HG03066 (cell line): ENCODE results near the gene ZC3H7A.
"Not testable (repeated sequence)": the region's sequence is repeated elsewhere in the genome, so short reads cannot be mapped to it uniquely, and the experiment has no call there.

Experiments
- ATAC-seq: cut with Tn5 transposase; IDR thresholded peaks from one replicate; pipeline ENCODE4 v1.9.1; 2021; ENCODE audit warnings: low read depth; ENCODE audit not compliant: unreplicated experiment

Gene ZC3H7A

GRCh38 chr16:11797166-11797956 lies at the start of gene ZC3H7A:
TSS of gene ZC3H7A (minus strand) at chr16:11797258. CDS start at chr16:11782354, 14,904 bp downstream.
- ATAC-seq: peak; percentile 84

DNA sequence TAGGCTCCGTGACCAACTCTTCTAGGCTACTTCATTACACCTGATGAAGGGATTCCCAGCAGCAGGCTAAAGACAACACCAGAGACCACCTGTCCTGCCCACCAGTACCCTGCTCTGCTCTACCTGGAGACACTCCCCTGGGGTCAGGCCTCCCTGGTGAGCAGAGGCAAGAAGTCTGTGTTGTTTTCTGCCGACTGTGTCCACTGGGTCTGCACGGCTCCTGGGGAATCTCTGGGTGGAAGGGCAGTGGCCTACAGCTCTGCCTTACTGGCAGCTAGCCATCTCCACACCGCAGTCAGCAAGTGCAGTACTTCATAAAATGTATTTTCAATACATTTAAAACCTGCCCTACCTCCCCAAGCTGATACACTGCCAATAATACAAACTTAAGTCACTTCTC lies 47.4 kb upstream of the ZC3H7A start:
- no peak for ATAC-seq

DNA sequence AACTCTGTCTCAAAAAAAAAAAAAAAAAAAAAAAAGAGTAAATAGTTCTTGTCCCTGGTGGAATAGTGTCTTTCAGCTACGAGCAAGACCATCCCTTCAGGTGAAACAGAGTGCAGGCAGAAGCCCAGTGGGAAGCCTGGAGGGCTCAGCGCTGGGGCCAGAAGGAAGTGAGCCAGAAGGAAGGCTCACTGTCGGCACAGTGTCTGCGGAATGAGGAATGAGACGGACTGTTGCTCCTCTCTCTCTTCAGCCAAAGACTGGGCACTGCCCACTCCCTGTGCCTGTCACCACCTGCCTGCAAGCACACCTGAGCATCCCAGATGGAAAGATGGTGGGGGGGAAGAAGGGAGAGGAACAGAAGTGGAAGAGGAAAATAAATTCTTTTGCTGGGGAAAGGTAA lies 46.8 kb upstream of the ZC3H7A start:
- ATAC-seq: no peak

- no peak for ATAC-seq
Observed at GRCh38 chr16:11843206-11843605, 46.1 kb upstream of the ZC3H7A start.

DNA sequence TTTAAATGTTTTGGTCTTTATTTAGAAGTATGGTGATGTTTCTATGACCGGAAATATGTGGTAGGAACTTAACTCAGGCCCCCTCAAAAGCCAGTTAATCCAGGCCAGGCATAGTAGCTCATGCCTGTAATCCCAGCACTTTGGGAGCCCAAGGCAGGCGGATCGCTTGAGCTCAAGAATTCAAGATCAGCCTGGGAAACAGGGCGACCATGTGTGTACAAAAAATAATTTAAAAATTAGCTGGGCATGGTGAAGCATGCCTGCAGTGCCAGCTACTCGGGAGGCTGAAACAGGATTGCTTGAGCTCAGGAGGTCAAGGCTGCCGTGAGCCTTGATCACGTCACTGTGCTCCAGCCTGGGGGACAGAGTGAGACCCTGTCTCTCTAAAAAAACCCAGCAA lies 44.0 kb upstream of the ZC3H7A start:
- ATAC-seq: no peak

- ATAC-seq: no peak
Observed at GRCh38 chr16:11836650-11837244, 39.7 kb upstream of the ZC3H7A start.

DNA sequence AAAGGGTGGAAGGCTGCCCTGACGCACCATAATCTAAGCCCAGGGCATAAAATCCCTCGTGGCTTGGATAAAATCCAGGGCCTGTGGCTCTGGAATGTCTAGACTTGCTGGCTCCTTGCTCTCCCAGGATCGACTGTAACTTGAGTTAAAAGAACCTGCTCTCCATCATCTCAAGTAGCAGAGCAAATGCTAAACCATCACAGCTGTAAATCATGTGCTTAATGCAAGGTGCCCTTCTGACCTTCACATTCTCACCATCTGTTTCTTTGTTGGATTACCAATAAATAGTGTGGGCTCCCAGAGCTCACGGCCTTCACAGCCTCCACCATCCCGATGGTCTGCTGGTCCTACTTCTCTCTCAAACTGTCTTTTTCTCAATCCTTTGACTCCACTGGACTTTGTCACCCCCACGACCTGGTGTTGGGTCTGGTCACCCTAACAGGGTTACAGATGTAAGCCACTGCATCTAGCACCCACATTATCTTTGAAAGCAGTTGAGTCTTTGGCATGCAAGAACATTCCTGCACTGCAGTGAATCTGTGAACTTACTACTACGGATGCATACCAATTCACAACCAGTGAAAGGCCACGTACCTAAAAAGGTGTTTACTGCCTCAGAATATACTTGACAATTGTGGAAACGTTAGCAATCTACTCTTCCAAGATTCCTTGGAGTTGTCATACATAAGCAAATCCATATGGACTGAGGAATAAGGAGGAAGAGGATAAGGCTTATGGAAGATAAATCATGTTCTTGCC lies 39.0 kb upstream of the ZC3H7A start:
- no peak for ATAC-seq

DNA sequence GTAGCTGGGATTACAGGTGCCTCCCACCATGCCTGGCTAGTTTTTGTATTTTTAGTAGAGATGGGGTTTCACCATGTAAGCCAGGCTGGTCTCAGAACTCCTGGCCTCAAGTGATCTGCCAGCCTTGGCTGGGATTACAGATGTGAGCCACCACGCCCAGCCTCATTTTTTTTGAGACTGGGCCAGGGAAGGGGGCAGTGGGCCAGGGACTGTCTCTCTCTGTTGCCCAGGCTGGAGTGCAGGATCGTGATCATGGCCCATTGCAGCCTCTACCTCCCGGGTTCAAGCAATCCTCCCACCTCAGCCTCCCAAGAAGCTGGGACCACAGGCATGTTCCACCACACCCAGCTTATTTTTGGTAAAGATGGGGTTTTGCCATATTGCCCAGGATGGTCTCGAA lies 38.3 kb upstream of the ZC3H7A start:
- no peak for ATAC-seq

- no peak for ATAC-seq
Observed at GRCh38 chr16:11833951-11834695, 37.1 kb upstream of the ZC3H7A start.

DNA sequence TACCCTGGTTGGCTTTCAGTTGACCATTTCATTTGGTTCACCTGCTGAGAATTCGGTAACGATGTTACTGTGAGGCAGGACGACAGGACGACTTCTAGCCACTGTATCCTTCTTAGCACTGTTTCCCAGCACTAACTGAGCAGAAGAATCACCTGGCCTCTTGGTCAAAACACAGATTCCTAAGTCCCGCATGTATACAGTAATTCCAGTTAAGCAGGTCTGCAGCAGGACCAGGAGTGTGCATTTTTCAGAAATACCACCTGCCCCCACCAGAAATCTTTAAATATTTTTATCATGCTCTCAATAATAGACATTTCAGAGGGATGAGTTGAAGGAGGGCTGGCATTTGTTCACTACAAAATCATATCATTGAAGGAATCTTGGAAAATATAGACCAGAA lies 31.6 kb upstream of the ZC3H7A start:
- no peak for ATAC-seq

DNA sequence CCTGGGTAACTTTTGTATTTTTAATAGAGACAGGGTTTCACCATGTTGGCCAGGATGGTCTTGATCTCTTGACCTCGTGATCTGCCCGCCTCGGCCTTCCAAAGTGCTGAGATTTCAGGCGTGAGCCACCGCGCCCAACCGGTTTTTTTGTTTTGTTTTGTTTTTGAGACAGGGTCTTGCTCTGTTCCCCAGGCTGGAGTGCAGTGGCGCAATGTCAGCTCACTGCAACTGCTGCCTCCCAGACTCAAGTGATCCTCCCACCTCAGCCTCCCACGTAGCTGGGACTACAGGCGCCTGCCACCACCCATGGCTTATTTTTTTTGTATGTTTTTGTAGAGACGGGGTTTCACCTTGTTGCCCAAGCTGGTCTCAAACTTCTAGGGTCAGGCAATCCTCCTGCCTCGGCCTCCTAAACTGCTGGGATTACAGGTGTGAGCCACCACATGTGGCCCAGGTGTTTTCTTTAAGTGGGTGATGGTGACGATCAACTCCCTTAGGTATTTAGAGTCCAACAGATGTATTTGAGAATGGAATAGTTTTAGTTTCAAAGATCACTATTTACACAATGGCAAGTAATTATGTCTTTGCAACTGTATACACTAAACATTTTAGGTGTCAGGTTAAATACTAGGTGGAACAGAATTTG lies 28.6 kb upstream of the ZC3H7A start:
- ATAC-seq: not testable (repeated sequence)

- ATAC-seq: no peak
Observed at GRCh38 chr16:11824362-11824761, 27.3 kb upstream of the ZC3H7A start.

GRCh38 chr16:11823645-11824044 lies 26.6 kb upstream of the ZC3H7A start:
- not testable (repeated sequence) for ATAC-seq

- no peak for ATAC-seq
Observed at GRCh38 chr16:11819798-11820197, 22.7 kb upstream of the ZC3H7A start.

- not testable (repeated sequence) for ATAC-seq
Observed at GRCh38 chr16:11818970-11819369, 21.9 kb upstream of the ZC3H7A start.

DNA sequence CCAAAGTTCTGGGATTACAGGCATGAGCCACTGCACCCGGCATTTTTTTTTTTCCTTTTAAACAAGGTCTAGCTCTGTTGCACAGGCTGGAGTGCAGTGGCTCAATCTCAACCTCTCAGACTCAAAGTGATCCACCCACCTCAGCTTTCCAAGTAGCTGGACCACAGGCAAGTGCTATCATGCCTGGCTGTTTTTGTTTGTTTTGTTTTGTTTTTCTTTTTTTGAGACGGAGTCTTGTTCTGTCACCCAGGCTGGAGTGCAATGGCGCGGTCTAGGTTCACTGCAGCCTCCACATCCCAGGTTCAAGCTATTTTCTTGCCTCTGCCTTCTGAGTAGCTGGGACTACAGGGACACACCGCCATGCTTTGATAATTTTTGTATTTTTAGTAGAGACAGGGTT lies 19.1 kb upstream of the ZC3H7A start:
- ATAC-seq: no peak

DNA sequence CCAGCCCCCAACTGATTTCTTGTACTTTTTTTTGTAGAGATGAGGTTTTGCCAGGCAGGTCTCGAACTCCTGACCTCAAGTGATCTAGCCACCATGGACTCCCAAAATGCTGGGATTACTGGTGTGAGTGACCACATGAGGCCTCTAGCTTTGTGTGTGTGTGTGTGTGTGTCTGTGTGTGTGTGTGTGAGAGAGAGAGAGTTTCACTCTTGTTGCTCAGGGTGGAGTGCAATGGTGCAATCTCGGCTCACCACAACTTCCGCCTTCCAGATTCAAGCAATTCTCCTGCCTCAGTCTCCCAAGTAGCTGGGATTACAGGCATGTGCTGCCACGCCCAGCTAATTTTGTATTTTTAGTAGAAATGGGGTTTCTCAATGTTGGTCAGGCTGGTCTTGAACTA lies 17.7 kb upstream of the ZC3H7A start:
- ATAC-seq: not testable (repeated sequence)

DNA sequence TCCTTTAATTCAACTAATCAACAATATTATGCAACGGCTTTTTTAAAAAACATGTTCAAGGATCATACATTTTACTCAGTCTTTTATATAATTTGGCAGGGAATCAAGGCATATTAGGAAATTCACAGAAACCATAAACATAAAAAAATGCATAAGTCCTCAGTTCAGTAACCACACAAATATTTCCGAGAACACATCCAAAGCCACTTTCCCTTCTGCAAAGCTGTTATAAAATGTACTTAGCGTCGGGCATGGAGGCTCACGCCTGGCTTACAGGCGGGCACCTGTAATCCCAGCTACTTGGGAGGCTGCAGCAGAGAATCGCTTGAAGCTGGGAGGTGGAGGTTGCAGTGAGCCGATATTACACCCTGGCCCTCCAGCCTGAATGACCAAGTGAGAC lies 9.7 kb upstream of the ZC3H7A start:
- no peak for ATAC-seq

GRCh38 chr16:11805556-11805955 lies 8.5 kb upstream of the ZC3H7A start:
- ATAC-seq: no peak

GRCh38 chr16:11801481-11802021 lies 4.5 kb upstream of the ZC3H7A start:
- ATAC-seq: no peak
